Measurements from ENCODE around the gene RAC2.

RAC2 gene

DNA sequence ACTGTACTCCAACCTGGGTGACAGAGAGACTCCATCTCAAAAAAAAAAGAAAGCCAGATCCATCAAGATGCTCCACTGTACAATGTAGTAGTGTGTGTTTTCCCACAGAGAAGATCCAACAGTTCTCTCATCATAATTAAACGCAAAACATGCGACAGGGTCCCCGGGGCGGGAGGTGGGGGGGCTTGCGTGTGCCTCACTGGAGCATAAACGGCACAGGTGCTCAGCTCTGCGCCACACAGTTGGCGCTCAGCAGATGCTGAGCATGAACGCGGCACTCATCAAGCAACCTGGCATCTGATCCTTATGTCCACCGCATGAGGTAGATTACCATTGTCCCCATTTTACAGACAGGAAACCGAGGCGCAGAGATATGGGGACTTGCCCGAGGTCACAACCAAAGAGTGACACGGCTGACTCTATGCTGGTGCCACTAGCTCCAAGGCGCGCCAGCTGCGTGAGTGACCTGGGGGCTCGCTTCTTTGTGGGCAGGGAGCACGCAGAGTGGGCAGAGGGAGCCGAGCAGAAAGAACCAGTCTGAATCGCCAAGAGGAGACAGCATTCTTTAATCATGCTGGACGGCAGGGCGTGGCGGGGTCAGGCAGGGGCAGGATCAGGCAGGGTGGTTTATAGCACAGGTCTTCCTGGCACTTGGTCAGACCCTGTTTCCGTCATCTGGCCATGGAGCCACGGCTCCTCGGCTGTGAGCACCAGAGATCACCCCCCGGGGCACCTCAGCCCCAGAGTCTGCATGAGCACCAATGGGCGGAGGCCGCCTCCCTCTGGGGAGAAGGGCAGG, 64.2 kb downstream of the RAC2 start:
- H3K9ac ChIP-seq (ENCODE audit: low read length), result no peak overlapping the region
- no peak overlapping the region for H3K4me3 ChIP-seq (ENCODE audit: low read length)
- H3K4me1 ChIP-seq (ENCODE audit: control insufficient read depth, insufficient read depth, low read length), result peaks cover 12% of the 10 kb centered on the region
- no peaks in the 10 kb centered on the region for H3K27me3 ChIP-seq (ENCODE audit: control insufficient read depth, insufficient read depth, low read length)
- H3K36me3 ChIP-seq (ENCODE audit: control insufficient read depth, insufficient read depth, low read length), result no peaks in the 10 kb centered on the region
- H3K27ac ChIP-seq (ENCODE audit: low read depth, low read length), result no peak overlapping the region

DNA sequence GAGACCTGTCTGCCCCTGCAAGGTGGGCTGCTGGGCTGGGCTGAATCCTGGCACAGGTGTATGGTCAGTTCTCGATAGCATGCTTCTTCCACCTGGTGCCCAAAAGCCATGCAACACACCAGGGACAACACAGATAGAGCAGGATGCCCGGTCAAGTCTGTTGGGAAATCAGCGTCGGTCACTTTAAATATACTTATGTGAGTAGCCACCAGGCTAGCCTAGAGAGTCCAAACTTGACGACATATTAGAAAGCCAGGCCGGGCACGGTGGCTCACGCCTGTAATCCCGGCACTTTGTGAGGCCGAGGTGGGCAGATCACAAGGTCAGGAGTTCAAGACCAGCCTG, 65.0 kb downstream of the RAC2 start:
- H3K4me1 ChIP-seq (ENCODE audit: control insufficient read depth, insufficient read depth, low read length), result peaks cover 12% of the 10 kb centered on the region
- no peak overlapping the region for H3K27ac ChIP-seq (ENCODE audit: low read depth, low read length)
- no peaks in the 10 kb centered on the region for H3K36me3 ChIP-seq (ENCODE audit: control insufficient read depth, insufficient read depth, low read length)
- no peak overlapping the region for H3K4me3 ChIP-seq (ENCODE audit: low read length)
- H3K9ac ChIP-seq (ENCODE audit: low read length), result no peak overlapping the region
- H3K27me3 ChIP-seq (ENCODE audit: control insufficient read depth, insufficient read depth, low read length), result no peaks in the 10 kb centered on the region

DNA sequence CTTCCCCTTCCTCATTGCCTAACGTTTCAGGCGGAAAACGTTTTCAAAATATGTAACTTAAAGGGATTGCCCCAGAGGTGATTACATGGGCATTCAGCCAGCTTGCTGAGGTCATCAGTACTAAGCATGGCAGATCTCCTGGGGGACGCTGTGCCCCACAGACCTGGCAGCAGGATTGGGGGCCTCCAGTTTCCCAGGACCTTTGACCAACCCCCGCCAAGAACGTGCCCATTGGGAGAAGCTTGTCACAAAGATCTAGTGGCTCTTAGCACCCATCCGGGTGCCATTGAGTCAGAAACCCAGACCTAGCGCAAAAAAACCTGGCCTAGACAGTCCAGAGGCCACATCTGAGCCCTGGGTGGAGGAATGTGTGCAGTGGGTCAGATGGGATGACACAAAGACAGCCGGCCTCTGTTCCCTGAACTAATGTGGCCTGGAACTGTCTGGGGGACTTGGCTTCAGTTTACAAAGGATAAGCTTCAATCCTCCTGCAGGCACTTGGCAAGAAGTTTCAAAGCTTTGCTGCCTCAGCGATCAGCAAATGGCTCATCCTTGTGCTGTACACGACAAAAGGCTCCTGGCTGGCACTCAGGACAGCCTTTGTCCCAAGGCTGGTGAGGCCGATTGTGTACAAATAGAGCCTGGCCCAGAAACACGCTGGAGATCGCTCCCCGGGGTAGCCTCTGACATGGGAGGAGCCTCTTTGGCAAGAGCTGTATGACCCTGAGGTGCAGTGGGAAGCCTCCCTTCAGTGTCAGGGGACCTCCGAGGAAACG, 65.5 kb downstream of the RAC2 start:
- H3K36me3 ChIP-seq (ENCODE audit: control insufficient read depth, insufficient read depth, low read length), result no peaks in the 10 kb centered on the region
- no peak overlapping the region for H3K4me3 ChIP-seq (ENCODE audit: low read length)
- no peak overlapping the region for H3K9ac ChIP-seq (ENCODE audit: low read length)
- no peaks in the 10 kb centered on the region for H3K27me3 ChIP-seq (ENCODE audit: control insufficient read depth, insufficient read depth, low read length)
- H3K4me1 ChIP-seq (ENCODE audit: control insufficient read depth, insufficient read depth, low read length), result peaks cover 12% of the 10 kb centered on the region
- no peak overlapping the region for H3K27ac ChIP-seq (ENCODE audit: low read depth, low read length)

DNA sequence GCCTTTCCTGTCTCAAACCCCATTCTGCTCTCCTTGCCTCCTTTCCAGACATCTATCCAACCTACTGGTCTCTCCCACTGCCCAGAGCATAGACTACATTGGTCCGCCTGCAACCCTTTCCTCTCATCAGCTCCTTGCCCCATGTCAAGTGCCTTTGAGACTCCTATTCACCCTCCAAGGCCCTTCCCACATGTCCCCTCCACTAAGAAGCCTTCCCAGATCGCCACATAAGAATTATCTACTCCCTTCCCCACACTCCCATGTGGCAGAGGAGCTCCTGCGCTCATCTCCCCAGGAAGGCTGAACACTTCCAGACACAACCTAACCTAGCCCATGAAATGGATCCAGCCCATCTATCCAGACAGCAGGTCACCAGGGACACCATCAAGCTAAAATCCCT, 66.3 kb downstream of the RAC2 start:
- Histone ChIP-seq H3K9ac (ENCODE audit: low read length) (no peak overlapping the region), H3K27ac (ENCODE audit: low read depth, low read length) (no peak overlapping the region)

DNA sequence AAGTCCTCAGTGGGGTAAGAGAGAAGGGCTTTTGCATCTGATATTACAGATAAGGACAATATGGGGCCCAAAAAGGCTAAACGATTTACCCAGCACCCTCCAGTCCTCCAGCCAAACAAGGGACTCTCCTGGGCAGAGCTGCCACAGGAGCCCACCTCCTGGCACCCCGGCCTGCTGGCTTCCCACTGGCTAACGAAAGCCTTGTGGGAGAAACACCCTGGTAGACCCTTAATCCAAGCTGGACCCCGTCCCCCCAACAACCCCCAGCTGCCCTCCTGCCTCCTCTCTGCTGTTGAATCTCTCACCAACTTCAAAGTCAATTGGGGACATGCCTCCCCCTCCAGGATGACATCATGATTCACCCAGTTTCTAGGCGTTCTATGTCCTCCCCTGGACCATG, 66.8 kb downstream of the RAC2 start:
- Histone ChIP-seq H3K27ac (ENCODE audit: low read depth, low read length) (no peak overlapping the region), H3K4me3 (ENCODE audit: low read length) (no peak overlapping the region), H3K4me1 (ENCODE audit: control insufficient read depth, insufficient read depth, low read length) (peaks cover 12% of the 10 kb centered on the region), H3K9ac (ENCODE audit: low read length) (no peak overlapping the region), H3K27me3 (ENCODE audit: control insufficient read depth, insufficient read depth, low read length) (no peaks in the 10 kb centered on the region), H3K36me3 (ENCODE audit: control insufficient read depth, insufficient read depth, low read length) (no peaks in the 10 kb centered on the region)

More for the DNA sequence above, 66.3 kb downstream of the RAC2 start:
- peaks cover 12% of the 10 kb centered on the region for H3K4me1 ChIP-seq (ENCODE audit: control insufficient read depth, insufficient read depth, low read length)
- no peak overlapping the region for H3K4me3 ChIP-seq (ENCODE audit: low read length)
- no peaks in the 10 kb centered on the region for H3K36me3 ChIP-seq (ENCODE audit: control insufficient read depth, insufficient read depth, low read length)
- H3K27me3 ChIP-seq (ENCODE audit: control insufficient read depth, insufficient read depth, low read length), result no peaks in the 10 kb centered on the region

DNA sequence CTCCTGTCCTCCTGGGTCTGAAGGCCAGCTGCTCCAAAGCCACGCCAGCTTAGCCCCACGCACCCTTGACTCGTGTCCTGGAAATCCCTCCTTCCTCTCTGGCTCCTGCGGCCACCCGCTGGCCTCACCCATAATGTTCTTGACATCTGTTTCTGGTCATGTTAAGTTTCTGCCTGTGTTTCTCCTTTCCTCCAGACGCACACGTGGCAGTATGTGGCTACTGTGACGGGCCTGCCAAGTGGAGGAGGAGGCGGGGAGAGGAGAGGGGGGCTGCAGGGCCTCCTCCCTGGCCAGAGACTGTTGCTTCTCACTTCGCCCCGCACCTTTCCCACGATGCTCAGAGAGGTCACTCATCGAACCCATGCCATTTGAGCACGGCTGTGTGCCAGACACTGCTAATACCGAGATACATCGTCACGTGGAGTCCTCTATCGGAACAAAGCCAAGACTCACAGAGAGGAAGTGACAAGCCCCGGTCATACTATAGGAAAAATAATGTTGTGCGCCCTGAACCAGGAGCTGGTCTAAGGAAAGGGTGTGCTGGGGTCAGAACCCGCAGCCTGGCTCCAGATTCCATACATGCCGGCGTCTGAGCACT, 67.5 kb downstream of the RAC2 start:
- Histone ChIP-seq H3K27ac (ENCODE audit: low read depth, low read length) (no peak overlapping the region), H3K27me3 (ENCODE audit: control insufficient read depth, insufficient read depth, low read length) (no peaks in the 10 kb centered on the region), H3K9ac (ENCODE audit: low read length) (no peak overlapping the region), H3K36me3 (ENCODE audit: control insufficient read depth, insufficient read depth, low read length) (no peaks in the 10 kb centered on the region), H3K4me3 (ENCODE audit: low read length) (peak overlapping the region; percentile 18), H3K4me1 (ENCODE audit: control insufficient read depth, insufficient read depth, low read length) (peaks cover 12% of the 10 kb centered on the region)

DNA sequence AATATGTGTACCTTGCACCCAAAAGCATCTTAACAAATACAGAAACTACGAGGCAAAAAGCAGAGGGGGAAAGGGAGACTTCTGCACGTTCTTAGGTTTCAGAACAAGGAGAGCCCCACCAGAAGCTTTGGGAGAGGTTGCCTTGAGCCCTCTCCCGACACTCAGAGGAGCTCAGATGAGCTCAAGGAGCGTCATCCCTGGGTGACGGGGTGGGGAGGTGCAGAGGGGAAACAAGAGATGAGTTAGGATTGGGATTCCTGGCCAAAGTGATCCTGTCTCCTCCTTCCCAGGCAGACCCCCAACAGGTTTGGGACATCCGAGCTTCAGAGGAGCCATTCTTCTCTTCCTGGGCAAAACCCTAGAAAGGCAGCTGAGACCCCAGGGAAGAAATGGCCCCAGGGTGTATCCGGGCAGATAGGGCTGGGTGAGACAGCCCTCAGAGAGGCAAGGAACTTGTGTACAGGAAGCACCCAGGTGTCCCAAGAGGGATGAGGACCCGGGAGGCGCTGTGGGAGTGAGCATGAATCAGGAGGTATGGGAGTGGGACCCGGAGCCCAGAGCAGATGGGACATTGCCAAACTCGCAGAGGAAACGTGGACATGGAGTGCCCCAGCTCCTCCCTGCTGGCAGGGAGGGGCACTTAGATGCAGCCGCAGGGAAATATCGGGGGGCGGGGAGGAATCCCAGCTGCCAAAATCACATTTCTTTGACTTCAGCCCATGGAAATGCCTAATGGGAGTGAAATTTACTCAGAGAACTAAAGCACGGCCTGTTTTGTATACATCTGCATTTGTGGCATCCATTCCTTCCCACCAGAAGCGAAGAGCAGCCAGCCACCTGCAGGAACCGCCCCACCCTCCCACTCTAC, 68.4 kb downstream of the RAC2 start:
- H3K36me3 ChIP-seq (ENCODE audit: control insufficient read depth, insufficient read depth, low read length), result no peaks in the 10 kb centered on the region
- H3K4me3 ChIP-seq (ENCODE audit: low read length), result no peak overlapping the region
- no peaks in the 10 kb centered on the region for H3K27me3 ChIP-seq (ENCODE audit: control insufficient read depth, insufficient read depth, low read length)
- no peak overlapping the region for H3K27ac ChIP-seq (ENCODE audit: low read depth, low read length)
- no peak overlapping the region for H3K9ac ChIP-seq (ENCODE audit: low read length)
- peaks cover 12% of the 10 kb centered on the region for H3K4me1 ChIP-seq (ENCODE audit: control insufficient read depth, insufficient read depth, low read length)
